Kasumi-1 (cell line): ENCODE measurements around the gene PDE6D.
A peak's percentile ranks its signal among the peaks of the same experiment; 100 is the strongest.
"Not testable (repeated sequence)": the region's sequence is repeated elsewhere in the genome, so short reads cannot be mapped to it uniquely, and the experiment has no call there.

Experiments used
- DNase-seq, 2 experiments: peaks; one replicate each; lab custom pipeline; 2025; lab: John Stamatoyannopoulos, UW

The PDE6D gene

DNA sequence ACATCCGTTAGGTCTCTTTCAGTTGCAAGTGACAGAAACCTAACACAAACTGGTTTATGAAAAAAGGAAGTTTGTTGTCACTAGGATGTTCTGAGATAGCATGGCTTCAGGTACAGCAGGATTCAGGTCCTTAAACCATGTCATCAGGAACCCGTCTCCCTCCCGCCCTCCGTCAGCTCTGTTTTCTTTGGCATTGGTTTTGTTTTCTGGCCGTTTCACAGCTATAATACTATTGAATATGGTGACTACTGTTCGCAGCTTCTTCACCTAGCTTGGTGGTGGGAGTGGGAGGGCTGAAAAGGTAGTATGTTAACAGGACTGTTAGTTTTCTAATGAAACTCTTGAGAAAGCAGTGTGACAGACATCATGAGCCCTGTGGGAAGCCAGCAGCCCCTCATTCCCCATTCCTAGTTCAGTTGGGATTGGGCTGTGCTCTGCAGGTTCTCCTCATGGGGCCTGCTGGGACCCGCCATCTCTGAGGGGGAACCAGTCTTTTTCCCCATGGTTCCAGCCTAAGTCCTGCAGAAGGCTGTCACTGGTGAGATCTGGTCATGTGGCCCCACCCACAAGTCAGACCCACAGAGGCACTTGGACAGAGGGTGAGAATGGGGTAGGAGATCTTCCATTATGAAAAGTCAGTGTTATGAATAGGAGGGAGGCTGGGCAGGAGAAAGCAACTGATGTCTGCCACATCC is 60.6 kb downstream of the PDE6D start:
- no peak for DNase-seq

DNA sequence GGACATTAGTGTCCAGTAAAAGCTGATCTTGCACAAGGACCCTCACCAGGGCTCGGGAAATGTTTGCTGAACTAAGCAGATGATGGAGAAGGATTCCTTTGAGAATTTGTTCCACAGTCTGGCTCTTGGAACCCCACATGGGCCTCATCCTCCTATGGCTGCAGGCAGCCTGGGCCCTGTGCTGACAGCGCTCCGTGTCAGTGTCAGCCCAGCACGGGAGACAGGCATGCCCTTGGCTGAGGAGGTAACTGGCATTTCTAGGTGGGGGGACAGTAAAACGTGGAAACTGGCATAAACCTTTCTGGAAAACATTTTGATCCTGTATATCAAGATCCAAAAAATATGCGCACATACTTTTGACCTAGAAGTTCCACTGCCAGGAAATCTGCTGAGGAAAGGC is 62.3 kb downstream of the PDE6D start:
- DNase-seq = no peak

DNA sequence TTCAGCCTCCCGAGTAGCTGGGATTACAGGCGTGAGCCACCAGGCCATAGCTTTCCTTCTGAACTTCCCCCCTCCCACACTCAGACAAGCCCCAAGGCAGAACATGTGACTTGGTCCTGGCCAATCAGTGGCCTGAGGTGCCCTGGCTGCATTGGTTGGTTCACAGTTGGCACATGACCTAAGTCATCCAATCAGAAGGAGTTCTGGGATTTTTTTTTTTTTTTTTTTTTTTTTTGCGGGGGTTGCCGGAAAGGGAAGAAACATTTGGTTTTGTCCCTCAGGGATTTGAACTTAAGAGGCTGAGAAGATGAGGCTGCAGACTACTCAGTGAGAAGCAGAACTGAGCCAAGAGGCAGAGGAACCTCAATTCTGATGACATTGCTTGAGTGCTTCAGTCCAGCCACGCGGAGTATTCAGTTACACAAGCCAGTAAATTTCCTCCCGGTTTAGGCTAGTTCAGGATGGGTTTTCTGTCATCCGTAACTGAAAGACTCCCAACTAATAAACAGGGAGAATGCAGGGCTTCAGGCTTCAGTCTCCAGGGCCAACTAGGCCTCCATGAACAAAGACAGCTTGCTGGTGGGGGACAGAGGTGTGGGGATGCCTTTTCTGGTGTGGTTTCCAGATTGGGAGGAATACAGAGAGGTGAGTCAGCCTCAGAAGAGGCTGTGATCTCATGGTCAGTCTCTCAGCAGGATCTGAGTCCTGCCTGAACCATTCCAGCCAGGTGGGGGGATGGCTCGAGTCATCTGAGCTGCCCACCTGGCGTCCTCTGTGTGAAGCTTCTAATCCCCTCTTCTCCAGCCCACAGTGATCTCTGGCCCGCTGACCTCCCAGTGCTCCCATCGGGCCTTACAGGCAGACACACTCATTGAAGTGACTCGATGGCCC is 63.6 kb downstream of the PDE6D start:
- DNase-seq = no peak

DNA sequence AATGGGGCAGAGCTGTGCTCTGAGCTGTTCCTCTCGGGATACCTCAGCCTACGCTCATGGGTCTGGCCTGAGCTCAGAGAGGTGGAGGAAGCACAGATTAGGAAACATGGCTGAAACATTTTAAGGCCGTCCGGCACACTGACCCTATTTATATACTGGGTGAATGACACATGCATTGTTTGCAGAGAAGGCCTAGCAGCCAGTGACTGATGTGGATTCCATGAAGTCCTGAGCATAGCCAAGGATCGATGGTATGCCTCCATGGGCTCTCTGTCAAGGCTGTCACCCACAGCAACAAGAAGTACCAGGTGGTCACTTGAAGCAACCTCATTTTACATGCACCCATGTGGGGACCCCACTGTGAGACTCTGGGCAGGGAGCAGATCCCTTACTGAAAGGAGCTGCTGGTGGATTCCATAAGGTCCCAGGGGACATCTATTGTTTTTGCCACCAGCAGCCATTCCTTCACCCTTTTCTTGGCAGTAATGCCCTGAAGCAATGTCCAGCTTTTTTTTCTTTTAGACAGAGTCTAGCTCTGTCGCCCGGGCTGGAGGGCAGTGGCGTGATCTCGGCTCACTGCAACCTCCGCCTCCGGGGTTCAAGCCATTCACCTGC is 64.3 kb downstream of the PDE6D start:
- DNase-seq = no peak

DNA sequence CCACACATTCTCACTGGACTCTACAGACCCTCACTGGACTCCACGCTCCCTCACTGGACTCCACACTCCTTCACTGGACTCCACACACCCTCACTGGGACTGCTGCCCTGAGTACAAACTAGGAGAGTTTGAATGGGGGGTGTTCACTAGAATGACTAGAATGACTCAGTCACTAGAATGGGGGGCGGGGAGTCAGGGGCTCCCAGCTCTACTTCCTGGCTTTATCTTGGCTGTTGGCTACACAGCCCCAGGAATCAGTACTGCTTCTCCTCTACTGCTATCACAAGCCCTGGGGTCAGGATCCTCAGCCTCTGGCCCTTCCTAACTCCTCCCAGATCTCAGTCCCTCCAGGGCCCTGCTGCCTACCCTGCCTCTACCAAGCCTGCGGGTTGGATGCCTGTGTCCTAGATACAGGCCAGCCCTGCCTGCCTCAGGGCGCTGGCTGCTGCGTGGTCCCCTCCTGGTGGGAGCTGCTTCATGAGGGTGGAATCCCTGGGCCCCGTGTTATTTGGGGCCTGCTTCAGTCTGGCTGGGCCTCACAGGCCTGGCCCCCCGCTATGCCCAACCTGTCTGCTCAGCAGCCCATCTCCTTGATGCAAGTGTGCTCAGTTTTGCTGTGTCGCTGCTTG is 65.0 kb downstream of the PDE6D start:
- DNase-seq = no peak

DNA sequence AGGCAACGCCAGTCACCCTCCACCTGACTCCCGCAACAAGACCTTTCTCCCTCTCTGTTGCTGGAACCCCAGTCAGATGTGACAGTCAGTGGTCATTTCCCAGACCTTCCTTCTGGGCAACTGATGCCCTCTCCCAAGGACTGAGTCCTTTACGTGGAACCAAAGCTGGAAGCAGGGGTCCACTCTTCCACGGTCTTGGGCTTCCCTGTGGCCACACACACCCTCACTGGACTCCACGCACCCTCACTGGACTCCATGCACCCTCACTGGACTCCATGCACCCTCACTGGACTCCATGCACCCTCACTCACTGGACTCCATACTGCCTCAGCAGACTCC is 65.6 kb downstream of the PDE6D start:
- DNase-seq = no peak

DNA sequence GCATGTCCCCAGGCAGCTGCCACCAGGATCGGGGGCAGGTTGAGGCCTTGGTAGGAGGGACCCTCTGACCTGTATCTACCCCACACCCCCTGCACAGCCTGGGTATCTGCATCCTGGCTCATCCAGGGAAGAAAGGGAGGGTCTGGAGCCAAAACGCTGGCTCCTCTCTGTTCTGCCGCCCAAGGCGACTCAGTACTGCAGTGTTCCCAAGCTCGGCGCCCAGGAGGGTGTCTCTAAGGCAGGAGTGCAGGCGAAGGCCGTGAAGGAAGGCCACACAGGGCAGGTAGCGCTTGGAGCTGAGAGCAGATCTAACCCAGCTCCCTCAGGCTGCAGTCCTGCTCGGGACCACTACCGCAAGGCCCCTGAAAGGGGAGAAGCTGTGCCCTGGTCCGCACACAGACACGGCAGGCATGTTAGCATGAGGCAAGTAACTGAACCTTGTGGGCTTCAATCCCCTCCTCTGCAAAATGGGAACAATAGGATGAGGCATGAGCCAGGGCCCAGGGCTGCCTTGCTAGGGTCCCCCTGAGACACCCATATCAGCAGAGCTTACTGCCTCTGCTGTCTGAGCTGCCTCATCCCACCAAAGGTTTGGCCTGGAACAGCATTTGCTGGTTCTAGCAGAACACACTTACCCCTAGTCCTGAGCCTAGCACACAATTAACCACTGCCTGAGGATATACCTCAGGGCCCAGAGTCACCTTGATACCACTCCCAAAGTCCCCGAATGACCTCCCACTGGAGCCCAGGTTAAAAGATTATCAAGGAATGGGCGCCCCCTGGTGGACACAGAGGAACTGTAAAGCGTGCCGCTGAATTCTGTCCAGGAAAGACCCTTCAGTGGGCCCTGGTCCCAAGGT is 66.2 kb downstream of the PDE6D start:
- DNase-seq = peak; percentile 53 to 55

DNA sequence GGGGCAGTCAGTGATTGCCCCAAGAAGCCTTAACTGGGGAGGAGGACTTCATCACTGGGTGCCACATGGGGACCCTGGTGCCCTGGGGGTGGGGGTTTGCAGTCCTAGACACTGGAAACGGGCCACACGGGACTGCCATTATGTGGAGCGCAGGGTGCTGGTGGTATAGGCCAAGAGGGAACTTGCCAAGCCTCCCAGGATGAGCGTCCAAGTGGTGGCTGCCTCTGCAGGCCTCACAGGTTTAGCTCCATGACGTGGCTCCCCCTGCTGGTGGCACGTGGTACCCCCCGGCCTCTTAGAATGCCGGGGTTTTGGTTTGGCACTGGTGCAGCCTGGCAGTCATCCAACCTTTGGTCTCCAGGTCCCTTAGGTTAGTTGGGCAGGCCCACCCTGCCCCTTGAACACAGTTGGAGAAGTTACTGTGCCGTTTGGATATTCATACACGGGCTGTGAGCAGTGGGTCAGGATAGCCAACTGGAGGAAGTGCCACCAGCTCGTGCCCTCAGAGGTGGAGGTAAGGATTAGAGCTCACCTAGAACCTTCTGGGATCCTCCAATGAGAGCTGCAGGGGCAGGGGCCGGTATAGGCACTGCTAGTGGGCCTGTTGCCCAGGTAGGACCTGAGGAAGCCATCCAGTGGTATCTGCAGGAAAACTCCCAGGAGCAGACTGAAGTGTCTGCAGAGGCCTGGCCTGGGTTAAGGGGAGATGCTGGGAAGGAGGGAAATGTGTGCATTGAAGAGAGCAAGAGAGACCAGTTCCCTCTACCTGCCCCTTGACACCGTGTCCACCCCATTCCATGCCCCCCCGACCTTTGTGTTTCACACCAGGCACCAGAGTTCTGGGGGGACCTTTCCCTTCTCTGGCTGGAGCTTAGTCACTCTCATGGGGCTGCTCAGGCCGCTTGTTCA is 67.1 kb downstream of the PDE6D start:
- DNase-seq = peak; percentile 56 to 60

DNA sequence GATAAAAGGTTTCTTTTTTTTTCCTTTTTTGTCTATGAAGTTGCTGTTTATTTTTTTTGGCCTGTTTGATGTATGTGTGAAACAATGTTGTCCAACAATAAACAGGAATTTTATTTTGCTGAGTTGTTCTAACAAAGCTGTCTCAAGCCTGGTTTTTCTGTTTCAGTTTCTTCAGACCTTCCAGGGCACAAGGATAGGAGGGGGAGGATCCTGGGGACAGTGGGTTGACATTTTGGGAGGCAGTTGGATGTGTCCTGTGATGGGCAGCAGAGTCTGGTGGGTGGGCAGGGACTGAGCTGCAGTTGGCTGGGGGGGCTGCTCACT is 67.7 kb downstream of the PDE6D start:
- DNase-seq = not testable (repeated sequence)

DNA sequence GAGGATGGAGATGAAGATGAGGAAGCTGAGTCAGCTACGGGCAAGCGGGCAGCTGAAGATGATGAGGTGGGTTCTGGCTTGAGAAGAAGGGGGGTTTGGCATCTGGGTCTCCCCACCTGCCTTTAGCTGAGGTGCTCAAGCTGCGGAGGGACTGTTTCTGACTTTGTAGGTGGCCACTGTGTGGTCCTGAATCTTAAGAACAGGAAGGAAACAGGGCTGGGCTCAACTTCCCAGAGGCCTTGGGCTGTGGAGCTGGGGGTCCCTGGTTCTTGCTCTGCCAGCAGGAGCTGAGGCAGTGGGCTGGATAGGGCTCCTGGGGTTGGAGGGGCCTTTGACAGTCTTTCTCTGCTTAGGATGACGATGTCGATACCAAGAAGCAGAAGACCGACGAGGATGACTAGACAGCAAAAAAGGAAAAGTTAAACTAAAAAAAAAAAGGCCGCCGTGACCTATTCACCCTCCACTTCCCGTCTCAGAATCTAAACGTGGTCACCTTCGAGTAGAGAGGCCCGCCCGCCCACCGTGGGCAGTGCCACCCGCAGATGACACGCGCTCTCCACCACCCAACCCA is 68.5 kb downstream of the PDE6D start:
- not testable (repeated sequence) for DNase-seq

DNA sequence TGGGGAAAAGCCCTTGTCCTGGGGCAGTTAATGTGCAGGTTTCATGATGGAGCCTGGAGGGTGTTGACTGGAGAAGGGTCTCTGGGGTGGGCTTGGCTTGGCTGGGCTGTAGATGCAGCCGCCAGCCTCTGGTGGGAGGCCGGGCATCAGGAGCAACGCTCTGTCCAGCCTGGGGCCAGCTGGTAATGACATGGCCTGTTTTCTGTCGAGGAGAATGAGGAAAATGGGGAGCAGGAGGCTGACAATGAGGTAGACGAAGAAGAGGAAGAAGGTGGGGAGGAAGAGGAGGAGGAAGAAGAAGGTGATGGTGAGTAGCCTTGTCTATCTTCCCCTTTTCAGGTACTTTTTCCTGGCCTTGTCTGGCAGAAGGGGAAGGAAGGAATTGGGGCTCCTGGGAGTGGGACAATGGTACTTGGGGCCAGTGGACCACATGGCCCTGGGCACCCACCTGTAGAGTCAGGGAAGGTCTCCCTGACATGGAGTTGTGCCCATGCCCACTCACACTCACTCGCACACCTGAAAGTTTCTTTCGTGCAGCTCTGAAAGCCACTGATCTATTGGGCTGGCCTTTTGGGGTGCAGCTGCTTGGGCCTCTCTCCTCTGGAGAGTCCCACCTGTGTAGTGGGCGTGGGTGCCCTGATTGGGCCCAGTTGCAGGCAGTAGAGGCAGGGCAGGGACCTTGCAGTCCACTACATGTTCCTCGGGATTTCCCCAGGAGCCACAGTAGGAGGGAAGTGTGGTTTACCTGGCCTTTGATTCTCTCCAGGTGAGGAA is 69.2 kb downstream of the PDE6D start:
- no peak for DNase-seq

DNA sequence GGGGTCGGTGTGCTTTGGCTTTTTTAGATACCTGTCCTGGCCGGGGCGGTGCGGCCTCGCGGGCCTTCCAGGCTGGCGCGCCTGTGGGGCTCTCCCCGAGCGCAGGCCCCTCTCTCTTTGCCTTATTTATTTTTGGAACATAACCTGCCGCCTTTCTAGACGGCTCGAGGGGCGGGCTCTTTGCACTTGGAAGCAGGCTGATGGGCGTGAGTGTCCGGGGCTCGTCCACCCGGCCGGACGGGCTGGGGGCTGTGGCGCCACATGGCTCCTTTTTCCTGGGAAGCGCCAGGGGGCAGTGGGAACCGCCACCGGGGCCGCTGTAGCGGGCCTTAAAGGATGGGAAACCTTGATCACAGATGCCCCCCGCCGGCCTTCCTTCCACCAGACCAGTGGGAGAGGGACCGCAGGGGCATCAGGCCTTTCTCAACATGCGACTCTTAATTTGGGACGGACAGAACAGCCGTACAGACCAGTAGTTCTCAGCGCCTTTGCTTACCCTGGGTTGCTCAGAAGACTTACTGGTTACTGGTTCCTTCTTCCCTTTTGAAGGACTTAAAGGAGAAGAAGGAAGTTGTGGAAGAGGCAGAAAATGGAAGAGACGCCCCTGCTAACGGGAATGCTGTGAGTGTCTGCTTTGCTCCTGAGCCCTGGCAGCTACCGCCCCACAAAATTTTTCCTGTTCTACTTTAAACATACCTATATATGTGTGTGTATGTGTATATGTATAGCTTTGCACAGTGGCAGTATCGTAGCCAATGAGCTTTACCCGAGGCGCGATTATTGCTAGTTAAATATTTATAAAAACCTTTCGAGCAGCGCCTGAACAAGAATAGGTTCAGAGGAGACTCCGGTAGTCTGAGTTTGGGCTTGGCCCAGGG is 70.0 kb downstream of the PDE6D start:
- DNase-seq = no peak

DNA sequence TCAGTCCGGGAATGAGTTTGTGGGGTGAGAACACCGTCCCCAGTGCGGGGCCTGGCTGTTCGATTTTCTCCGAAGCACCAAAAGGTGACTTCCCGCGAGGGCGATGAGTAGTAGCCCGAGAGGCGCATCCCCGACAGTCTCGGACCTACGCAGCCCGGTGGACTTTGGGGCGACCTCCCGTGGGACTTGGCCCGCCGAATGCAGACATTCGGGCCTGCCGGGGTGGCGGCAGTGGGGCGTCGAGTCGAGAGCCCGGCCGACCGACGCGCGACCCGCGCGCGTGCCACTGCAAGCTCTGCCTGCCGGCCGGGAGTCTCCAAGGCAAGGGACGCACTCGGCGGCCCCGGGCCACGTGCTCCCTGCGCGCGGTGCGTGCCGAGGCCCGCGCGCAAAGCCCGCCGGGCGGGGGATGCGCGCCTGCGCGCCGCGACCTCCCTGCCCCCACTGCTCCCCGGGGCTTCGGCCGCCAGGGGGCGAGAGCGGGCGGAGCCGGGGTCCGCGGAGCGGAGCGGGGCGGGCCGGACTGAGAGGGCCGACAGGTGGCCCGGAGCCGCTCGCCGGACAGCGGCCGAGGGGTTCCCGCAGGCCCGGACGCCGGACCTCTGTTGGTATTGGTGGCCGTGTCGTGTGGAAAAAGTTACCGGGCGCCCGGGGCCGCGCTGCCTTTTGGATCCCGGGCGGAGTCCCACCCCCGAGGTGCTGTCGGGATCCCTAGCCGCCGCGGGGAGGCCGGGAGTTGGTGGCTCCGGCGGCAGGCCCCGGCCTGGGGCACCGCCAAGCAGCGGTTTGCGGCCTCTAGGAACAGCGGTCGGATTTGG is 70.9 kb downstream of the PDE6D start:
- no peak for DNase-seq

DNA sequence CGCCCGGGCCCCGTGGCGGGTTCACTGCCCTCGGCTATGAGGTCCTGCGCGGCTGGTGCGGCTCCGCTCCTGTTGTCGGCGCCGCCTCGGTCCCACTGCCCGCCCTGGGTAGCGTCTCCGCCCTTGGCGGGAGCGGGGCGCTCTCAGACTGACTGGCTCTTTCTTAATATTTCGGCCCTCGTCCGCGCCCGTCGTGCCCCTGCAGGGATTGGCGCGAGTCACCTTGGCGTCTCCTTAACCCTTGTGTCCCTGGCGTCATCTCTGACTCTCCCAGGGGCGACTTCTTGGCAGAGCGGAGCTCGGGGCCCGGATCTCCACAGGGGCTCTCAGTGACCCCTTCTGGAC is 71.5 kb downstream of the PDE6D start:
- no peak for DNase-seq

DNA sequence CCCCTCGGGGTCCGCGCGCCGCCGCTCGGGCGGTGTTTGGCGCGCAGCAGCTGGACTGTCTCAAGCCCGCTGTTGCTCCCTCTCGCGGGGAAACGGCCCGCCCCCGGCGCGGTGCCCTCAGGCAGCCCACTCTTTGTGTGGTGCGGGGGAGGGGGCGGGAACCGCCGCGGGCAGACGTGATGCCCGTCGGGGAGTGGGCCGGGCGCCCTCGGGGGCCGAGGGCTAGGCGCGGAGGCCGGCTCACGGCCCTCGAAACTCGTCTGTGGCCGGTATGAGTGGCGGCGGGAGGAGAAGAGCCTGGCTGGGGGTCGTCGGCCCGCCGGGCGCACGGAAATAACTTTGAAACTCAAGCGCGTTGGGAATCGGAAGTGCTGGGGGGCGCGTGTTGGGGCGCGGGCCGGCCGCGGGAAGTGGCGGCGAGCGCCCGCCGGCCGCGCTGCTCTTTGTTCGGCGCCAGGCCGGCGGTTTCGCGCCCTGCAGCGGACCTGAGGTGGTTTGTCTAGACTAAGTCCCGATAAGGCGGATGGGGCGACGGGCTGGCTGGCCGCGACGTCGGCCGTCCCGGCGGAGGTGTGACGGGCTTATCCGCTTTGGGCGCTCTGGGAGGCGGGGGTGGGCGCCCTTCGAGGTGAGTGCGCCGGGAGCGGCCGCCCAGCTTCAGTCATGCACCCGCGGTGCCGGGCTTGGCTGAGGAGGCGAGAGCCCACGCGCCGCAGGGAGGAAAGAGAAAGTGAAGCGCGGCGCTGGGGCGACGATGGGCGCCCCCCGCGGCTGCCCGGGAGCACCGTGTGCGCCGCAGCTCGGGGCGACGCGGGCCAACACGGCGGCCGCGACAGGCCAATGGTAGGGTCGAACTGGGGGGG is 72.1 kb downstream of the PDE6D start:
- no peak for DNase-seq

DNA sequence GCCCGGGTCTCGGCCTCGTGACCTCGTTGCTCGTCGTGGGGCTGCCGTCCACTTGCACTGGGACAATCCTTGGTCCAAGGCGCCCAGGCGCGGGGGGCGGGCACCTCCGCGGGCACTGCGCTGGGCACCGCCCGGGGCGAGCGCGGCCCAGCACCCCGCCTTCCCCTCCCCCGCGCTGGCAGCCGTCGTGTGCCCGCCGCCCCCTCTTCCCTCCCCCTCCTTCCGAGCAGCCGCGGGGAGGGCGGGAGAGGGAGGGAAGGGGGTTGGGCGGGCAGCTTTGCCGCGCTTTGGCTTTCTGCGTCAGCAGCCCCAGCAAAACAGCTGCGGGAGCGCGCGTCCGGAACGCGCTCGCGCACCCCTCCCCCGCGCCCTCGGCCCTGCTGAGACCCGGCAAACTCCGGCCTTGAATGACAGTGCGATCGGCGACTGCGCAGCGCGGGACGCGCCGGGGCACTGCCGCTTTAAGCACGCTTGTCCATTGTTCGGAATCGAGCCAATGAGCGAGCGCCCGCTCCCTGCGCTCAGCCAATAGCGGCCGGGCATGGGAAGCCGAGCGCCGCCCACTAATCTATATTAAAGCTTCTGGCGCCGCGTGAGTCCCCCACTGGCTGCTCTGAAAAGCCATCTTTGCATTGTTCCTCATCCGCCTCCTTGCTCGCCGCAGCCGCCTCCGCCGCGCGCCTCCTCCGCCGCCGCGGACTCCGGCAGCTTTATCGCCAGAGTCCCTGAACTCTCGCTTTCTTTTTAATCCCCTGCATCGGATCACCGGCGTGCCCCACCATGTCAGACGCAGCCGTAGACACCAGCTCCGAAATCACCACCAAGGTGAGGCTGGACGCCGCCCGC is 72.9 kb downstream of the PDE6D start, which contains the start of gene PTMA:
Gene PTMA (plus strand): TSS at position 599 of the 846 bp plus-strand sequence. CDS start 182 bp downstream, at position 781.
- peak; percentile 80 to 83 for DNase-seq
